HG03045 (cell line): ENCODE measurements around the gene KLF16.
"Not testable (repeated sequence)": the region's sequence is repeated elsewhere in the genome, so short reads cannot be mapped to it uniquely, and the experiment has no call there.

Source experiments
- ATAC-seq: cut with Tn5 transposase; IDR thresholded peaks from one replicate; pipeline ENCODE4 v1.9.1; 2021; ENCODE audit warnings: mild to moderate bottlenecking, moderate library complexity; ENCODE audit not compliant: unreplicated experiment

KLF16 gene

DNA sequence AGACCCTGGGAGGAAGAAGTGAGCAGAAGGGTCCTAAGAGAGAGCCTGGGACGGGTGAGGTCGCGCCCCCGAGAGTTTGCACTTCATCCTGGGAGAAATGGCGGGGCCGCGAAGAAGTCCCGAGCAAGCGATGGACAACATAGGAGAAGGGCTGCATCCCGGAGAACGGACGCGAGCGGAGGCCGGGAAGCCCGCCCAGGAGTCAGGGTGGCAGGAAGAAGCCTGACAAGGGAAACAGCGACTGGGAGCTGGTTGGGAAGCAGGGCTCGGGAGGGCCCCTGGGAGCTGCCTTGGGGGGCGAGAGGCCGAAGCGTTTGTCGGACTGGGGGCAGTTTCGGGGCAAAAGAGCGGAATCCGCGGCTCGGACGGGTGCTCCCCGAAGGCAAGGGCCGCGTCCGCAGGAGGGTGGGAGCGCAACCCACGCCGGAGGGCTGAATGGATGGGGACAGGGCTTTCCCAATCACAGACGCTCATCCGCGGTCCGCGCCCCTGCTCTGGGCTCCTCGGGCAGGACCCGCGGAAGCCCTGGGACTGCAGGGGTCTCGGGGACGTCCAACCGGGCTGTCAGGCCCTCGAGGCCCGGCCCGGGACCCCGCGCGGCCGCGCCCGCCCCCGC lies 21.4 kb upstream of the KLF16 start:
- peak; percentile 13 for ATAC-seq

DNA sequence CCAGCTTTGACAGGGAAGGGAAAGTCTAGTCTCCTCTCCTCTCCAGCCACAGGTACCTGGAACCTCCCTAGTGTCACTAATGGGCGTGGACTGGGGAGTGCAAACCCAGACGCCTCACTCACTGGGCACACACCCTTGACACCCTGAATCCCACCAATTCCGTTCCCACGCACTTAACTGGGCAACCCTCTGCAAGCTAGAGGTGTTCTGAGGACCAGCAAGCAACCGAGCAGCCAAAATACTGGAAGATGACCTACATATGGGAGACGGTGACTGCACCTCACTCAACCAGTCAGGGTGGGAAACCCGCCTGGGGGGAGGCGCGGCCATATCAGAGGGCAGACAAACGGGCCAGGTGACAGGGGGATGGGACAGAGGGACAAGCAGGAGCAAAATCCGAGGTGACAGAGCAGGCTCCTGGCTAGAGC lies 20.9 kb upstream of the KLF16 start:
- ATAC-seq, result no peak

DNA sequence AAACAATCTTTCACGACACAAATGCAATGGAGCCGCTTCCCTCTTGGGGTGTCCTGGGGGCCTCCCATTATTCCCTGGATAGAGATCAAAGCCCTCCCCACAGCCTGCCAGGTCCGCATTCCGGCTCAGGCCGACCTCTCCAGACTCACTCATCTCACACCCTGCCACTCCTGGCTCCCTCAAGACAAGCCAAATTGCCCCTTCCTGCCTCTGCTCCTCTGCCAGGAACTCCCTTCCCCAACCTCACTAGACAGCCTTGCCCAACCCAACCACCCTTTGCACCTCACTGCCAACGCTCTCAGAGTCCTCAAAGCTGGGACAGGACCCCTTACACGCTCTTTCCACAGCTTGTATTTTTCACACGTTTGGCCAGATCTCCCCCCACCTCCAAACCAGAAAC lies 20.4 kb upstream of the KLF16 start:
- ATAC-seq, result no peak

DNA sequence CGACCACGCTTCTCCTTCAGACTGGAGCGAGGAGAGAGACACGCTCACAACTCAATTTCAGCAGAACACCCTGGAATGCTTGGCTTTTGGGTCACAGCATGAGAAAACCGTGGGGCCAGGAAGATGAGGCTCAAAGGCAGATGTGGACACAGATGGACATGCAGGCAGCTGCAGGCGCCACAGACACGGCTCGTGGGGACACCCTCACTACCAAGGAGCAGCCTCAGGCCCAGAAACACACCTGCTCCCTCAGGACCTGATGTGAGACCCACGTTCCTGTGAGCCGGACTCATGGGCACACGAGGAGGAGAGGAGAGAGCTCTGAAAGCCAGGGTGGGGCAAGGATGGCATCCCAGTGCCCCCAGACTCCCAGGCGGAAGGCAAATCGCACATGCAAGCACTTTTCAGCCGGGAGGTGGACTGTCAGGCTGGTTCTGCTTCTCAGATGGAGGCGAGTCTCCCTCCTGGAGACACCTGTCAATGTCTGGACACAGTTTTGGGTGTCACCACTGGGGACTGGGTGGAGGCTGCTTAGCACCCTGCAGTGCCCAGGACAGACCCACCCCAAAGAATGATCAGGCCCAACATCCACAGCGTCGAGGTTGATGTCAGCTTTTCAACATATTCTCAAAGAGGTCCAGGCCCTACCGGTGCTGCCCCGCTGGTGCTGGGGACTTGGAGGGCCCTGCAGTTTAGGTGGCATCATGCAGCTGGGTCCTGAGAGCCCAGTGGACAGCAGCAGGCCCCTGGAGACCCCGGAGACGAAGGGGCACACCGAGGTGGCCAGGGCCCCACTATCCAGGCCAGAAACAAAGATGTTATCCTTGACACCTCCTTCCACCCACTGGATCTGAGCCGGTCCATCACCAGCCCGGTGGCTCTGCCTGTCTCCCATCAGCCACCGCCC lies 19.7 kb upstream of the KLF16 start:
- ATAC-seq, result no peak

DNA sequence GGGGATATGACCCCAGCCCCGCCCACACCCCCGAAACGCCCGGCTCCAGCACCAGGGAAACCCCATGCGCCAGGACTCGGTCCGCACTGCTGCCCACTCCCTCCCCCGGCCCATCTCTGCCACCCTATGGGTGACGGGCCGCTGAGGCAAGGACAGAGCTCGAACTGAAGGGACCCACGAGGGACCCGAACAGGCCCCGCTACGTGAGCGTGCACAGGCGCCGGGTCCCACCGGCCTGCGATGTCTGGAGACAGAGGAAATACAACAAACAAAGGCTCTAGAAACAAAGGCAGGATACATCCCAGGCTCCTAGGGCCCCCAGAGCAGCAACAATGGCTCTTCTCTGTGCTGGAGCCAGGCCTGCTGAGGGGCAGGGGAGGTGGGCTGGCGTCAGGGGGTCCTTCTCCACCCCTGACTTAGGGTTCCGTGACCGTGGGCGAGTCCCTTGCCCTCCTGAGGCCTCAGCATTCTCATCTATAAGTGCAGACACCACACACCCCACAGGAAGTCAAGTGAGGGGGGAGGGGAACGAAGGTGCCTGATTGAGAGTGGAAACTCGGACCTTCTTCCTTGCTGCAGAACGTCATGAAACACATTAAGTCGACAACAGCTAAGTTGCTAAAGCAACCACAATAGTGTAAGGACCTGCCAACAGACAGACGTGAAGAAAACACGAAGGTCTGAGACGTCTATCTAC lies 18.9 kb upstream of the KLF16 start:
- ATAC-seq, result no peak

DNA sequence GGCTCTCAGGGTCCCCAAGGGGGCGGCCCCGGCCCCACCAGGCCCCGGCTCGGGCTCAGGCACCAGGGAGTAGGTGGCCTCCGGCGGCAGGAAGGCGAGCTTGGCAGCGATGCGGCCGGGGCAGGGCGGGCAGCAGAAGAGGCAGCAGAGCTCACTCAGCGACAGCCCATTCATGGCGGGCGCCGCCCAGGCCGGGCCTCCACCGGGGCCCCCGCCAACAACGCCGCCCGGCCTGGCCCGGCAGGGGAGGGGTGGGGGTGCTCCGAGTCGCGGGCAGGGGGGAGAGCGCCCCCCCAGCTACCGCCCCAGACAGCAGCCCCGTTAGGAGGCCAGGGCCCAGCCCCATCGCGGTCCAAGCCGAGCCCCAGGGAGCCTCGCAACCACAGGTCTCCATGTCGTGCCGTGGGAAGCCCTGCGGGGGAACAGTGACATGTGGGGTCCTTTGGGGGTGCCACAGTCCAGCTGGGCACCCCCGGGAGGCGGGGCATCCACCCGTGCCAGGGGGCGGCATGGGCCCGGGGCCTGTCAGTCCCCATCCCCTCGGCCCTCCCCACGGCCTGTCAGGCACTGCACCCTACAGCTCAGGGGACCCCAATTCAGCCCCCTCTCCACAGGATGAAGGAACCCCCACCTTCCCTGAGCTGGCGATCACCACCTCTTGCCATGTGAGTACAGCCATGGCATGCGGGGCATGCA lies 18.2 kb upstream of the KLF16 start:
- ATAC-seq, result not testable (repeated sequence)

DNA sequence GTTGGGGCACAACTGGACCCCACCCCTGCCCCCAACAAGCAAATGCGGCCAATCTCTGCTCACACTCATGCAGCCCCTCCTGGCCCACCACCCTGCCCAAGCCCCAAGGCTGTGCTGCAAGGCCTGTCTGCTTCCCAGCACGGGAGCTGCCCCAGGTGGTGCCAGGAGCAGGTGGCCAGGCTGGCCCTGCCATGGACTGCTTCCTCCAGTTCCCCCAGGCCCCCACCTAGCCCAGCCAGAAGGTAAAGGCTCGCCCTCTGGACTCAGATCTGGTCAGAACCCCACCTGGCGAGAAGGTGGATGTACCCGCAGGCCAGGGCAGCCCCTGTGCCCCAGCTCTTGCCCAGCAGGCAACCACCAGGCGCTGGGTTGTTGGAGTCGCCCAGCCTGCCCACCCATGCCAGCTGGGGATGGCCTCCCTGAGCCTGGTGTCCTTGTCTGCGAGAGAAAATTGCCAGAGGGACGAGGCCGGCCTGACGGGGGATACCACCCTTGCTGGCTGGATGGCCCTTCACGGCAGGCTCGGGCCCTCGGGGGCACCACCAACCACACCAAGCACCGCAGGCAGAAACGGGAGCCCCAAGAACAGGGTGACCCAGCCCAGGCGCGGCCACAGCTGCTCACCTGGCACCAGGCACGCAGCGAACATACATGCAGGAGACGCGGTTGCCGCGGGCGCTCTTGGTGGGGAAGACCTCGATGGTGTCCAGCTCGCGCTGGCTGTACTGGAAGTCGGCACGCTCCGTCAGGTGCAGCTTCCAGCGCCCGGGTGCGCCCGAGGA lies 17.4 kb upstream of the KLF16 start:
- no peak for ATAC-seq

DNA sequence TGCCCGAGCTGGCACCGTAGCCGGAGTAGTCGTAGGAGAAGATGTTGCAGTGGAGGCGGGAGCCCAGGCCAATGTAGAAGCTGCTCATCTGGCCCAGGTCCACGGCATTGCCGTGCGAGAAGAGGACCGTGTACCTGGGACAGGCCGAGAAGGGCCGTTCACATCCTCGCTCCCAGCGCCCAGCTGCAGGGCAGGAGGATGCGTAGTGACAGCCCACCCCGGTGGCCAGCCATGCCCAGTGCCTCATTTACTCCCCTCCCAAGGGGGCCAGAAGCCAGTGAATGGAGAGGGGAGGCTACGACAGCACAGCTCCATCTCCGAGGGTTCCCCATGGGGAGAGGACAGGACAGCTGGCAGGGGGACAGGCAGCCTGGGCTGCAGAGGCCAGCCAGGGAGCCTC lies 16.6 kb upstream of the KLF16 start:
- ATAC-seq, result not testable (repeated sequence)

DNA sequence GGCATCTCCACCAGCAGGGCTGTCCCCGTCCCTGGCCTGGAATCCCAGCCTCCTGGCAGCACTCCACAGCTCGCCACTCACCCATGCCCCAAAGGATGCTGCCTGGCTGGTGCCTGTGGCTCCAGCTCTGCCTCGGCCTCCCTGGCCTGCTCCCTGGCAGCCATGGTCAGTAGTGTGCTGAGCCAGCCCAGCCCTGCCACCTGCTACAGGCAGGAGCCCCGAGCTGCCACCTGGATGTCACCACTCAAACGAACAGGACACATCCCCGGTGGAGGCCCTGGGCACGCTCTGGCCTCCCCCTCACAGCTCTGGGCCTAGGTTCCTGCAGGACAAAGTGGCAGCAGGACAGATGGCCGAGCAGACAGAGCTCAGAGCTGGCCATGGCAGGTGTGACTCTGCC lies 15.2 kb upstream of the KLF16 start:
- not testable (repeated sequence) for ATAC-seq

DNA sequence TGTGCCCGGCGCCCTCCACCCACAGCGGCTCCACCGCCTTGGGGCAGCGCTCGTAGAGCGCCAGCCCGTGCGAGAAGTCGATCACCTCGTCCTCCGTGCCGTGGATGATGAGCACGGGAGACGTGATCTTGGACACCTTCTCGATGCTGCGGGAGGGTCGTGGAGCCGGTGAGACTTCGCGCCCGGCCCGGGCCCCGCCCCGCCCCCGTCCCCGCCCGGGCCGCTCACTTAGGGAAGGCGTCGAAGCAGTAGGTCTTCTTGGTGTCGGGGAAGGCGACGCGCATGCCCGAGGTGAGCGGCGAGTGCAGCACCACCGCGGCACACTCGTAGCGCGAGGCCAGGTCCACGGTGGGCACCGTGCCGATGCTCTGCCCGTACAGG lies 13.9 kb upstream of the KLF16 start:
- ATAC-seq, result not testable (repeated sequence)

DNA sequence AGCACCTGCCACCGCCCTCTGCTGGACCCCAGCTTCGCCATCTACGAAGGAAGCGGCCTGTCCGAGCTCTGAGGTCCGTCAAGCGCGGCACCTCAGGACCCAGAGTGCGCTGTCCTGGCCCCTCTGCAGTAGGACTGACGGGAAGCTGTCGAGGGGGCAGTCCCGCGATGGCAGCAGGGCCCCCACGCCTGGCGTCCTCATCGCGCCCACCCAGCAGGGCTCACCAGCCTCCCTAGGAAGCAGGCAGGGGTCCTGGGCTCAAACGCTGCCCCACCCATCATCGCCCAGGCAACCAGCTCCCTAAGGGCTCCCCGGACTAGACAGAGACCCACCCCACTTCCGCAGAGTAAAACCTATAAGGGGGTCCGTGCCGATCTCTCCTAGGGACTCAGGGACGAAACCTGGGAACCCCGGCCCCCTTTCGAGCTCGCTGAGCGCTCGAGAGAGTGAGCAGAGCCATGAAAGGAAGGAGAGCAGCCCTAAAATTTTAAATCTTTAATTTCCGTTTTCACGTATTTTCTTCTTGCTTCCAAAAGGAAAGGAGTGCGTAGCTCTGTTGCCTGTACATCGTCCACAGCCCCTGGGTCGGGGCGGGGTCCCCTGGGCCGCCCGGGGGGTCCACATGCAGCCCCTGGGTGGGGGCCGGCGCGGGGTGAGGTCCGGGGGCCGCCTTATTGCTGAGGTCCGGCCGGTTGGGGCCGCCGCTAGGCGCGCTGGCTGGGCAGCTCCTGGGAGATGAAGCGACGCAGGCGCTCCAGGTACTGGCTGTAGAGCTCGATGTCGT lies 13.3 kb upstream of the KLF16 start:
- ATAC-seq, result peak; percentile 5

DNA sequence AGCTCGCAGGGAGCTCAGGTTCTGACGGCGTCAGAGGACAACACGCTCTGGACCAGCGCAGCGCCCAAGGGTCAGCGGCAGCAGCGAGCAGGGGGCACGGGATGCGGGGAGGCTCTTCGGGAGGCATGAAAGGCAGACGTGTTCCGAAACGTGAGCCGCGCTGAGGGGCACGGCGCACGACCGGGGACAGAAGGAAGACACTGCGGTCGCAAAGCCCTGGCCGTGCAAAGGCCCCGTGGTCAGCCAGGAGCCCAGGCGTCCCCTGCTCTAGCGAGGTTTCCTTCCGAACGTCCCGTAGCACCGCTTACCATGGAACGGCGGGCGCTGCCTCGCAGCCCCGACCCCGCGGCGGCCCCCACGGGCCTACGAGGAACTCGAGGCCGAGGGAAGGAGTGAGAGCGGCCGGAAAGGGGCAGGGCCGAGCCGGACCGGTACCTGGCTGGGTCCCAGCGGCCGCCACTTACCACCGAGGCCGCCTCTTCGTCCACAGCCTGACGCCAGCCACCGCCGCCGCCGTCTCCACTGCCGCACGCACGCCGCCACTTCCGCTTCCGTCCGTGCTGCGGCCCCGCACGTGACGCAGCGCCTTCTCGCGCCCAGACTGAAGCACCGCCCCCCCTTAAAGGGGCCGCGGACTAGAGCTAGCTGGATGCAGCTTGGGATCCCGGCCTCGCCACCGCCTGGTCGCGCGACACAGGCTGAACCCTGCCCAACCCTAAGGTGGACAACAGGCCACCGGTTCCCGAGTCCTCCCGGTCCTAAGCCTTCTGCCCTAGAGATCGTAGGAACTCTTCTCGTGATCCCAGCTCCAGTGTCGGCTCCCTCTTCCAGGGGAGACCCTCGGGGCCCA lies 12.5 kb upstream of the KLF16 start:
- ATAC-seq, result peak; percentile 83

DNA sequence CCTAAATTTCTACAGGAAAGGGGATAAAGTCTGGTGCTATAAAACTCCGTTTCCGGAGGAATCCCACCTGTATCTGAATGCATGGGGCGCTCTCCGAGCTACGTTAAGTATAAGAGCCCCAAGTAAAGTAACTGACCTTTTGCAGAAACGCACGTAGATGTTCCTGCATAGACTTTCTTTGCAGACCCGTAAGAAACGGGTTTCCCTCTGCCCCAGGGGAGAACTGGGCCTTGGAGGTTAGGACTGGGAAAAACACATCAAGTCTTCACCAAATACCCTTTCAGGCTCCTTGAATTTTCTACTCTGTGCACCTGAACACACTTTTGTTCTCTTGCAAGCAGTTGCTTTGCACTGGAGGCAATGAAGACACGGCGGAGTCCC lies 11.9 kb upstream of the KLF16 start:
- not testable (repeated sequence) for ATAC-seq

DNA sequence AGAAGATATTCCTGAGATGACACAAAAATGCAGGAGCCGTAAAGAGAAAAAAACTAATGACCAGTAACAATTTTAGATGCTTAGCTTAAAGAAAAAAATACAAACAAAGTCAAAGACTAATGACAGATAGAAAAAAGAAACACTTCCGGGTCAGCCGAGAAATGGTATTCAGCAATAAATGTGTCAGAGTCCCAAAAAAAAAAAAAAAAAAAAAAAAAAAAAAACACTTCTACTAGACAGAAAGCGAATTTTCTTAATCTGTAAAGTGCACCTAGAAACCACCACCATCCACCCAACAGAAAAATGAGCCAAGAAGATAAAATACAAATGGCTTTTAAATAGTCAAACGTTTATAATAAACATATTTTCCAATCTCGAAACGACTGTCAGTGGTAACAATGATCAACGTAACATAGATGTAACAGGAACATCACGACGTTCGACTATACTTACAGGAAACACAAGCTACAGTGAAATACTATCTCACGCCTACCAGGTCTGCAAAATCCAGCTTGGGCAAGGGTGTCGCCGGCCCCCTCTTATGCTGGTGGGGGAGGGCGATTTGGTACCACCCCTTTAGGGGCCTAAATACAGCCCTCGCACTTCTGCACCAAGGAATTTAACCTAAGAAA lies 11.3 kb upstream of the KLF16 start:
- ATAC-seq, result no peak

DNA sequence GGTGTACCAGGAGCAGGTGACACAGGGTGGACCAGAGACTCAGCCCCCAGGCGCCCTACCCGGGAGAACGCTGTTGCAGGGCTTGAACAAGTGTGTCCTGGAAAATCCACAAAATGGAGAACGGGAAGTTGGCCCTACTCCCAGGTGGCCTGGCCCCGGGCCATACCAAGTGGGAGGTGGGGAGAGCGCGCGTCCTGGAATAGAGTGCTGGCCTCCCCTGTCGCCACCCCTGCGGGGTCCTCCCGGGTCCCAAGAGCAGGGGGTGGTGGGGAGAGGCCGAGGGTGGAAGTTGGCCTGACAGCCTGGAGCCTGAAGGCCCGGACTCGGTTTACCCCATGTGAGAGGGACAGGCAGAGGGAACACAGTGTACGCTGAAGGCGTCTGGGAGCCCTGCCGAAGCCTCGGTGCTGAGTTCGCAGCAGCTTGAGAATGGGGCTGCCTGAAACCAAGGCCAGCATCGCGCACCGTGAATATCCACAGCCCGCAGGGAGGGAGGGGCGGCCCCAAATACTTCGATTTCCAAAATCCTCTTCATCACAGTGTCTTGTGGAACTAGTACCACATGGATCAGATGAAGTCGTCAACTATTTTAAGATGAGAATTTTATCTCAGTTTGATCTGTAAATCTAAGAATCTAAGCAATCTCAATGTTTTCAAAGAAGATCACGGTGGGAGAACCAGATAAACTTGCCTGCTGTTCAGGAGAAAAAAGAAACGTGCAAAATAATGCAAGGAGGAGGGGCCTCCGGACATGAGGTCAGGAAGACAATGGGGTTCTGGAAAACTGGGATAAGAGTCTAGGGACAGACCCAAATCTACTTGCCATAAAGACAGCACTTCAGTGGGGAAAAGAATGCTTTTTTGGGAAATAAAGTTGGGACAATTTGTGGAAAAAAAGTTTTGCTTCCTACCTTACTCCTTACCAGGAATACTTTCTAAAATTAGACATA lies 10.4 kb upstream of the KLF16 start:
- no peak for ATAC-seq

DNA sequence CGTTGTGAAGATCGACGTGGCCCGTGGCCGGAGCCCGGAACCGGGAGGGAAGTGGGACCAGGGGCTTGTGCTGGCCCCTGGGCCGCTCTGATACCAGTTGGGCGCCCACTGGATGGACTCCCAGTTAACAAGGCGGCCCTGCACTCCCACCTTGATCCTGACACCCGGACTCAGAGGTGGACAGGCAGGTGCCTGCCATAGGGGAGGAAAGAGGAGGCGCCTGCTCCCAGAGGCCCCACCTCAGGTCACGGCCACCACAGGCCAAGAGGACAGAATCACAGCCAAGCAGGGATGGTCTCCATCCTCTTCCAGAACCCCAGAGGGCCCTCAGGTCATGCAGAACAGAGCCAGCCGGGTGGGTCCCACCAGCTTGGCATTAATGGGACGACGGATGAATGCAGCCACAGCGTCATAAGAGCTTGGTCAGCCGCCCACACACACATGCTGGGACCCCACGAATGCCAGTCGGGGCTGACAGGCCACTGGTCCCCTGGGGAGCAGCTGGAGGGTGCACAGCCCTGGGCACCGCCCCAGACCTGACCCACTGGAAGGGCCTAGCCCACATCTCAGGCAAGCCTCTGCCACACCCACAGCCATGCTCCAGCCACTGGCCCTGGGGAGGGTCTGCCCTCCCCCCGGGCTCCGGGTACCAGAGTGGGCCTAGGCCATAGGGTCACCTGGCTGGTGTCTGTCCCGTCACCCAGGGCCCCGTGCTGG lies 9.6 kb upstream of the KLF16 start:
- ATAC-seq, result no peak

DNA sequence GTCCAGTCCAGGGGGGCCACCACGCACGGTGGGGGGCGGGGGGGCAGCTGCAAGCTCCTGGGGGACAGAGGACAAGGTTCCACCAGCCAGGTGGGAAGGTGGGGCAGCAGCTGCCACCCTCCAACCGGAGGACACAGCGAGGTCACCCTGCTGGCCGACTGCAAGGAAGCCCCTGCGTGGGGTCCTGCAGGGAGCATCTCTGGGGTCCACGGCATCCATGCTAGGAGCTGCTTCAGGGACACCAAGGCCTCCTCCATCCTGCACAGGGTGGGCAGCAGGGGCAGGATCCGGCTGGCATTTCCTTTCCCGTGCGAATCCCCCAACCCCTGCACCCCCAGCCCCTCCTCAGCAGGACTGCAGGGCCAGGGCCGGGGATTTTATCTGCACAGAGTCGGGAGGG lies 8.3 kb upstream of the KLF16 start:
- no peak for ATAC-seq
